Measurements from ENCODE around the gene NTHL1.

Gene NTHL1

DNA sequence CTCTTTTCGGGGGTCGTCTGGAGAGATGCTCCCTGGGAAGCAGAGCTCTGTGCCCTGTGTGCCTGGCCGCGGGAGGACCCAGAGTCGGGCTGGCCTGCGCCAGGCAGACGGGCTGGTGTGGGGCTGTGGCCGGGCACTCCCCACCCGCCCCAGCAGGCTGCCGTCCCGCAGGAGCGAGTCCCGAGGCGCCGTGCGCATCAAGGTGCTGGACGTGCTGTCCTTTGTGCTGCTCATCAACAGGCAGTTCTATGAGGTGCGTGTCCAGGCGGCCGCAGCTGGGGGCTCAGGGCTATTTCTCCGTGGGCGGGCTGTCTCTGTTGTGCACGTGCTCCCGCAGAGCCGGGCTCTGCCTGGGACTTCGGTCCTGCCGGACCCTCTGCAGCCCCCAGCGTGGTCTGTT, 15.2 kb upstream of the NTHL1 start:
- DNase-seq: no peak

DNA sequence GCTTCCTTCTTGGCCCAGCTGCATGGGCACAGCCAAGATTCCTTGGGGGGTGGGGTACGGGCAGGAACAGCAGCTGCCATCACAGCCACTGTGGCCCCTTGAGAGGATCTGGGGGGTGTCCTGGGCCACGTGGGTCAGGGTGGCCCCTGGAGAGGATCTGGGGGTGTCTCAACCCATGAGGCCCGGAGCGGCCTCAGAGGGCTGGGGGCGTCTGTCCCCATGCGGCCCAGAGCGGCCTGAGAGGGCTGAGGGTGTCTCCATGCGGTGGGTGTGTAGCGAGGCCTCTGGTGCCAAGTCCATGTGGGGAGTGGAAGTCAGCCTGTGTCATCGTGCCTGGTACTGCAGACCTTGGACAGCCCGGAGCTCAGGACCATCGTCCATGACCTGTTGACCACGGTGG, 13.9 kb upstream of the NTHL1 start:
- no peak for DNase-seq

DNA sequence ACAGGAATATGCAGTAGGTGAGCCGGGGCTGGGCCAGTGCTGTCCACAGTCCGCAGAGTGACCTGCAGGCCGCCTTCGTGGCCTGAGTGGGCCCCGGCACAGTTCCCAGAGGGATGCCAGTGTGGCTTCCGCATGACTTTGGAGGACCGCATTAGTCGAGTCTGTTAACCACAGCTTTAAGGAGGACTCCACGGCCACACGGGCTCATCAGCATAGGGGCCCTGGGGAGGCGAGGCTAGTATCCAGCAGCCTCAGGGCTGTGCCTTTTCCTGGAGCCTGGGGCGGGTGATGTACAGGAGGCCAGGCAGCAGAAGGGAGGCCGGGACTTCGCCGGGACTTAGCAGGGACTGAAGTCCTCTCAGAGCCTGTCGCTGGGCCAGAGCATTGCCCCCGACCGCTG, 13.4 kb upstream of the NTHL1 start:
- DNase-seq: no peak

DNA sequence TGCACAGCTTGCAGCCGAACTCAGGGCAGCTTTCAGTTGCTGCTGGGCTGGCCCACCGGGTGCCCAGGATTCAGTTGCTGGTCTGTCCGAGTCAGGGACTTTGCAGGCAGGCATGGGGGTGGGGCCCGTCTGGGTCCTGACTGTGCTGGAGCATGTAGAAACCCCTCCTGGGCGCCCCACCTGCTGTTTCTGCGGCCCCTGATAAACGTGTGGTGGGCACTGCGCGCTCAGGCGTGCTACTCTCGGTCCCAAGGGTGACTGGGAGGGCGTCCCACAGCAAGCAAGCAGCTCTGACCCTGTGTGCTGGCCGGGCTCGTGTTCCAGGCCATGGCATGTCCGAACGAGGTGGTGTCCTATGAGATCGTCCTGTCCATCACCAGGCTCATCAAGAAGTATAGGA, 12.7 kb upstream of the NTHL1 start:
- no peak for DNase-seq

DNA sequence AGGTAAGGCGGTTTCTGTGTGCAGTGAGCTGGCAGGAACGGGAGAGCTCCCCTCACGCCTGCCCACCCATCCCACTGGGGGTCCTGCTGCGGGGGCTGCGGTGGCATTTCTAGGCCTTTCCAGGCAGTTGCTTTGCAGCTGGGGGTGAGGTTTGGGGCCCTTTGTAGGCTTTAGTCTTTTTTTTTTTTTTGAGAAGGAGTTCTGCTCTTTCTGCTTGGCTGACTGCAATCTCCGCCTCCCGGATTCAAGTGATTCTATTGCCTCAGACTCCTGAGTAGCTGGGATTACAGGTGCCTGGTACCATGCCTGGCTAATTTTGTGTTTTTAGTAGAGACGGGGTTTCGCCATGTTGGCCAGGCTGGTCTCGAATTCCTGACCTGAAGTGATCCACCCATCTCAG, 11.2 kb upstream of the NTHL1 start:
- DNase-seq: no peak

DNA sequence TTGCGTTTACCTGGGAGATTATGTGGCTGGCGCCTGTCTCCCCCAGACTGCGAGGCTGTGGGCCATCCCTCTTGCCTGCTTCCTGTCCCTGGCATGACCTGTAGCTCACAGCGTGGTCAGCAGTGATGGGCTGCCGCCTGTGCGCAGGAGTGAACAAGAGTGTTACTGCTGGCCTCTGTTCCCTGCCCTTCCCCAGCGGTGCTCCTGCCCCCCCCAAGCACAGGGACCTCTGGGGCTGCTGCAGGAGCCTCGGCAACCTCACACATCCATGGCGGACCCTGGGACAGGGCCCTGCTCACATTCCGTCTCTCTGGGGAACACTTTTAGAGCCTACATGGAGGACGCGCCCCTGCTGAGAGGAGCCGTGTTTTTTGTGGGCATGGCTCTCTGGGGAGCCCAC, 10.8 kb upstream of the NTHL1 start:
- no peak for DNase-seq

DNA sequence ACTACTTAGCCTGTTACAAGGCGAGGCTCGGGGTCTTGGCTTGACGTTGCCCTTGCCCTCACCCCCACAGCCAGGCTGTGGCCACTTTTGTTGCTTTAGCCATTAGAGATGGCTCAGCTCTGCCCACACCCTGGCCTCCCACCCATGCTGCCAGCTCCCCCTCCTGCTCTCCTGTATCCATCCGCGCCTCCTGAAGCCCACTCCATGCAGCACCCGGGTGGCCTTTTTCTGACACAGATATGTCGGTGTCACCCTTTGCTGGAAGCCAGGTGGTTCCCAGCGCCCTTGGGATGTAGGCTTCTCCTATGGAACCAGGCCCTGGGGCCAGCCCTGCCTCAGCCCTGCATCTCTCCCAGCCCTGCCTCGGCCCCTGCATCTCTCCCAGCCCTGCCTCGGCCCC, 9.8 kb upstream of the NTHL1 start:
- DNase-seq: no peak

DNA sequence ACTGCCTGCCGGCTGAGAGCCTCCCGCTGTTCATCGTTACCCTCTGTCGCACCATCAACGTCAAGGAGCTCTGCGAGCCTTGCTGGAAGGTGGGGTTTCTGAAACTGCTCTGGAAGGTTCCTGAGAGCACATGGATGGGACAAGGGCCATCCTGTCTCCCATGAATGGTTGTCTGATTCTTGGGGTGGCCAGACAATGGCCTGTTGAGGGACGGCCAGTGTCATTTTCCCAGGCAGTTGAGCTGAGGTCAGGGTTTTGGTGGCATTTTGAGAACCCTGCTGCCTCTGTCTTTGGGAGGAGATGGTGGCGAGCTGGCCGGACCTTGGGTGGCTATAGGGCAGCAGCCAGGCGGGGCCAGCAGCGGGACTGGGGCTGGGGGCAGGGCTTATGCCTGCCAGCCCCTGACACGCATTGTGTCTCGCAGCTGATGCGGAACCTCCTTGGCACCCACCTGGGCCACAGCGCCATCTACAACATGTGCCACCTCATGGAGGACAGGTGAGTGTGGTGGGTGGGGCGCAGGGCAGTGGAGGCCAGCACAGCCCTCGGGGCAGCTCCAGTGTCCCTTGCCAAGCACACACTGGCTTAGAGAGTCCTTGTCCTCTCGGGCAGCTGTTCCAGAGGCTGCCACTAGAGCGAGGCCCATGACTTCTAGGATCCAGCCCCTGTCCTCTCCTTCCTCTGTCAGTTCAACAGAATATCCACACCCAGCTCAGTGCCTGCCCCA, 9.2 kb upstream of the NTHL1 start:
- DNase-seq: no peak

DNA sequence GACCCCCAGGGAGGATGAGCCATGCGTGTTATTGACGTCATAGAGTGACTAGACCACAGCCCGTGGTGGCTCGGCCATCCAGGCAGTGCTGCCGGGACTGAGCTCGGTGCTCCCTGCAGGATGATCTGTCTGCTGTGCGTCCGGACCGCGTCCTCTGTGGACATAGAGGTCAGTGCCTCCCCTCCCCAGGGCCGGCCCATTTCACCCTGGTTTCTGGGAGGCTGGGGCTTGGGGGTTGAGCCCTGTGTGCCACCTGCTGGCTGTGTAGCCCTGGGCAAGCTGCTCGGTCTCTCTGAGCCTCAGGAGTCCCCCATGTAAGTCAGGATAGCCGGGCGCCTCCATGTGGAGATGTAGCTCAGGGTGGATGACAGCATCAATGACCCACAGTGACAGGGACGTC, 8.4 kb upstream of the NTHL1 start:
- DNase-seq: no peak

DNA sequence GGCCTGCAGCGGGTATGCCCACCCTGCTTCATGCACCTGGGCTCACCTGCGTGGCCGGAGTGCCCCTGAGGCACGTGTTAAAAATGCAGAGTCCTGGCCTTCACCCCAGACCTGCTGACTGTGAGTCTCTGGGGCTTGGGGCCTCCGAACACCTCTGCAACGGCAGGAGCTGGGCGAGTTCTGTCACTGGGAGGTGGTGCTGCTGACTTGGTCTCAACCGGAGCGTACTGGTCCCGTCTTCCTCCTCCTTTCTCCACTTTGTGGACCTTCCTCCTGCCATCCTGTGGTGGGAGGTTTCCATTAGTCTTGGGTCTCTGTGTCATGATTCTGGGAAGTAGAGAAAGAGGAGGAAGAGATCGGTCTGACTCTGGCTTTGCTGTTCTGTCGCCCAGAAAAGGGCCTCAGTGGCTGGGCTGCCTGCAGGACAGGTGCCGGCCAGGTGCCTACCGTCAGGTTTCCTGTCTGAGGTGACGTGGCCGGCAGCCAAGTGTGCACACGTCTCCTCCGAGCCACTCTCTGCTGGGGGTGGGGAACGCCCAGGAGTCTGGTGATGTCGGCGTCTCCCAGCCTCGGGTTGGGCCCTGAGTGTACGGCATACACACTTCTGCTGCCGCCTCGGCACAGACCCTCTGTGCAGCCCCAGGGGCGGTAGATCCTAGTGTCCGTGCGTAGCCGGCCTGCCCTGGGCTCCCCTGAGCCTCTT, 7.1 kb upstream of the NTHL1 start:
- peak; percentile 52 for DNase-seq

DNA sequence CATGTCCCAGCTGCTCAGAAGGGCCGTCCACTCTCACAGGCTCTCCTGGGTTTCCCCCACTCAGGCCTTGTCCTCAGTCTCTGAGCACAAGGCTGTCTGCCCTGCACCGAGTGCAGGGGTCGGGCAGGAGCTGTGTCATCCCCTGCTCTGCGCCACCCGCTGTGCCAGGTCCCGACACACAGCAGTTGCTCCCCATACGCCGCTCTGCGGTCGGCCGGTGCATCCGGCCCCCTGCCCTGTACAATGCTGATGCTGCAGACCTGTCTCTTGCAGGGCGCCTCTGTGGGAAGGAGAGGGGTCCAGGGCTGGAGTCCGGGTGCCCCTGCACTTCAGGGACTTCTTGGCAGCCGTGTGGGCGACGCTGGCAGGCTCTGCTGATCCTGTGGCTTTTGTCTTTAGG, 6.3 kb upstream of the NTHL1 start:
- no peak for DNase-seq

DNA sequence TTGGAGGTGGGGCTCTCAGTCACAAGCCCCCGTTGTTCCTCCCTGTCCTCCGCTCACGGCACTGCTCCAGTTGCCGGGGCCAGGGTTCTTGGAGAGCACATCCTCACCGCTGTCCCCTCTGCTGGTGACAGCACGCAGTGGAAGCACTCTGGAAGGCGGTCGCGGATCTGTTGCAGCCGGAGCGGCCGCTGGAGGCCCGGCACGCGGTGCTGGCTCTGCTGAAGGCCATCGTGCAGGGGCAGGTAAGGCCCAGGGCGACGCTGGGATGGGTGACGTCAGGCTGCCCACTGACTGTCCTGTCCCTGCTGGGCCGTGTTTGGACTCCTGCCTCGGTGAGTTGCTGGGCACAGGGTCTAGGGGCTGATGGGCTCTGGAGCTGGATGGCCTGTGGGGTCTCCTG, 5.6 kb upstream of the NTHL1 start:
- DNase-seq: no peak

DNA sequence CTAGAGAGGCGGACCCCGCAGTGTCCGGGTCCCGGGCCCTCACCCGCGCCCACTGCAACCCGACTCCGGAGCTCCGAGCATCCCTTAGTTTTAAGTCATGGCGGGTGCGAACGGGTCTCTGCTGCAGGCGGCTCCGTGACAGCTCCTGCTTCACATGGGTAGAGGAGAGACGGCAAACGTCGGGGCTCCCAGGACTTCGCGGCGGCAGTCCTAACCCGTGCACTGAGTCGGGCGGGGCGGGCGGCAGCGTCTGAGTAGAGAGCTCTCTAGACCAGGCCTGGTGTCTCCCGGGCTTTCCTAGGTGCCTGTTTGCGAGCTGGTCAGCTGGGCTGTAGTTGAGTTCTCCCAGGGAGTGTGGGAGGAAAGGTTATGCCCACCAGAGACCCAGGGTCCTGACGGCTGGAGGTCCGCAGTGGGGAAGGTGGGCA, 496 bp upstream of the NTHL1 start:
- no peak for DNase-seq

DNA sequence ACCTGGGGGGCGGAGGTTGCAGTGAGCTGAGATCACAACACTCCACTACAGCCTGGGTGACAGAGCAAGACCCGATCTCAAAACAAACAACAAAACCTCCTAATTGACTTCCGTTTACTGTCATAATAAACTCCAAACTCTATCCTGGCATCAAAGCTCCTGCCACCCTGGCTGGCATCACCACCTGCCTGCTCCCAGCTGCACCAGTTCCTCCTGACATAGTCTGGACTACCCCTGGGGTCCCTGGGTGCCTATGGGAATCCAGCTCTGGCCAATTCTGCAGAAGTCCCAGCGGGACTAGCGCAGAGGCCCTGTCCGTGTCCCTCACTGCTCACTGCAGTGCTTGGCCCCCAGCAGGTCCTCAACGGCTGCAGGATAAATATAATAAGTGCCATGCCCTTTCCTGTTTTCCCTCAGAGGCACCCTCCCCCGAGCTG, 723 bp downstream of the NTHL1 start:
- DNase-seq: no peak

DNA sequence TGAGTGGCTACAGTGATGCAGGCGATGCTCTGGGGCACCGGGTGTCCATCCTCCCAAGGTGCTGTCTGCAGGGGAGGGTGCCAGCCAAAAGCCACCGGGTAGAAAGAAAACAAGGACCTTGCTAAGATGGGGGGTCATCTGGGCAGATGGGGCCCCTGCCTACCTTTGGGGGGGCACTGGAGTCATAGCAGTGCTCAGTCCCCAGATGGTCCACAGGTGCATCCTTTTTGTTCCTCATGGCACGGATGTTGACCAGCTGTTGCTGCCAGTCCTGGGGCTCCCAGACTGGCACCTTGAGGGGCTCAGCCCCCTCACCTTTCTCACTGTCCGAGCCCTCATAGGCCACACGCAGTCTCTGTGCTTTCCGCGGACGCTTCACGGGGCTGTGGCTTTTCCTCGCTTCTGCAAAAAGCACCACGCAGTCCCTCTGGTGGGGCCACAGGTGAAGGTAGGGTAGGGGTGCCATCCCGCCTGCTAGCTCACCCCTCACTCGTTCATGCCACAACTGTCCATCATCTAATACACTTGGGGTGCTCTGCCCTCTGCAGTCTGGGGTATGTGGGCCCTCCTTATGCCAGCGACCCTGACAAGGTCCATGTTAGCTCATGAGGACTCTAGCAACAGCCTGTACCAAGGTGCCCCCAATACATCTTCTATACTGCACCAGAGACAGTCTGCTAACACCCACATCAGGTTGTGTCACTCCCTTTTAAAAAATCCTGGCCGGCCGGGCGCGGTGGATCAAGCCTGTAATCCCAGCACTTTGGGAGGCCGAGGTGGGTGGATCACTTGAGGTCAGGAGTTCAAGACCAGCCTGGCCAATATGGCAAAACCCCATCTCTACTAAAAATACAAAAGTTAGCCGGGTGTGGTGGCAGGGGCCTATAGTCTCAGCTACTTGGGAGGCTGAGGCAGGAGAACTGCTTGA, 1.4 kb downstream of the NTHL1 start:
- DNase-seq: no peak

DNA sequence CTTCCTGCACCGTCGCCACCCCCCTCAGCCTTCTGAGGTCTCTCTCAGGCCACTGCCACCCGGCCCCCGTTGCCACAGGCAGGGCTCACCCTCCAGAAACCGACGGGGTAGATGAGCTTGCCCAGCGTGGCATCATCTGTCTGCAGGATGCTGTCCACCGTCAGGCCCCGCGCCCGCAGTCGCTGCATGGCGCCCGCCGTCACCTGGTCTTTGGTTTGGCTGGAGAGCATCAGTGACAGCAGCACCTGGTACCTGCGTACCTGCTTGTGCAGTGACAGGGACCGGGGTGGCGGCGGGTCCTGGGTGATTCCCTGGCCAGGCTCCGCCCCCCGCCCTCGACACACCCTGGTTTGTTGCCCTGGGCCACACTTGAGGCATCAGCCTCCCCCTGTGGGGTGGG, 3.1 kb downstream of the NTHL1 start:
- DNase-seq: no peak

DNA sequence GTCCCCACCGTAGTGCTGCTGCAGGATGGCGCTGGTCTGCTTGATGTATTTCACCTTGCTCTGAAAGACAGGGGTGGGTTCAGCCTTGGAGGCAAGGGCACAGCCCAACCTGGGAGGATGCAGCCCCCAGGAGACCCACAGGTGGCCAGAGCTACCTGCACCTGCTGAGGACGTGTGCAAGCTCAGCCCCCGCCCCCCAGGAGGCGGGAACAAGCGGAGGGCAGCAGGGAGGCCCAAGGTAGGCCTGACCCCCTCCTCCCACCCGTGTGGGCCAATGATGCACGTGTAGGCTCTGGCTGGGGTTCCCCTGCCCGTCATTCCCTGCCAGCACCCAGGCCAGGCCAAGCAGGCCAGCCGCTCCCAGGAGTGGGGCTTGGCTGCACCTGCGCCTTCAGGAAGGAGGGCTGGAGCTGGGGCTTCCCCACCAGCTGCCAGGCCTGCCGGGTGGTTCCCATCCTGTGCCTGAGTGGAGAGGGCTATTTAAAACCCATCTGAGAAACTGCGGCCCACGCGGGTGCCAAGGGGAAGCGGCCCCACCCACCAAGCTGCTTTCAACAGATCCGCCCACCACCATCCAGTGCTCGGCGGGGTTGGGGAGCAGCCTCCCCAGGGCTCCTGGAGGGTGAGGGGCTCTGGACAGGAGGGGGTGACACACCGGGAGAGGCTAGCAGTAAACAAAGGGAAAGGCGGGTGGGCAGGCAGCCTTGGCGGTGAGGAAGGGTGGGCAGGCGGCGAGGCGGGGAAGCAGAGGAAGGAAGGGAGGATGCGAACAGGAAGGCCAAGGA, 3.8 kb downstream of the NTHL1 start:
- peak; percentile 26 for DNase-seq

DNA sequence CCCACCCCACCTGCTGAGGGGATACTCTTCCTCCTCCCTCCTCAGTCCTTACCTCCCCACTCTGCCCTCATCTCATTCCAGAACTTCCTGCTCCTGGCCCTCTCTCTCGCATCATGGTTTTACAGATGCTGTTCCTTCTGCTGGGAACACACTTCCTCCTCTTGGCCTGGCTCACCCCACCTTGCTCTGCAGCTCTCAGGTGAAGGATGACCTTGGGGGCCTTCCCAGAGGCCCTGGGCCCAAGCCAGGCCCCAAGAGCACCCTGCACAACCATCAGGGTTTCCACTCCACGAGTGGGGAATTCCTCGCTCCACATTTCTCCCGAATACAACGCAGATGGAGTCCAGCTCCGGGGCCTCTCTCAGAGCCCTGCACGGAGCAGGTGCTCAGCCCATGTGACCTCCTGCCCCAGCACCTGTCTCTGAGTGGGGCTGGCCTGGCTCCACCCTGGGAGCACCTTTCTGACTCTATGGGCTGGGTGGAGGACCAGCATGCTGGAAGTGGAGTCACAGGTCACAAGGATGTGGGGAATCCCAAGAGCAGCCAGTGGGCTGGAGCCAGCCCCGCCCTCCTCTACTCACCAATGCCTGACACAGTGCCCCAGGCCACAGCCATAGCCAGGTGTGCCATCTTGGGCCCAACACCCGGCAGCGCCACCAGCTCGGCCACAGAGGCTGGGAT, 4.5 kb downstream of the NTHL1 start:
- no peak for DNase-seq

DNA sequence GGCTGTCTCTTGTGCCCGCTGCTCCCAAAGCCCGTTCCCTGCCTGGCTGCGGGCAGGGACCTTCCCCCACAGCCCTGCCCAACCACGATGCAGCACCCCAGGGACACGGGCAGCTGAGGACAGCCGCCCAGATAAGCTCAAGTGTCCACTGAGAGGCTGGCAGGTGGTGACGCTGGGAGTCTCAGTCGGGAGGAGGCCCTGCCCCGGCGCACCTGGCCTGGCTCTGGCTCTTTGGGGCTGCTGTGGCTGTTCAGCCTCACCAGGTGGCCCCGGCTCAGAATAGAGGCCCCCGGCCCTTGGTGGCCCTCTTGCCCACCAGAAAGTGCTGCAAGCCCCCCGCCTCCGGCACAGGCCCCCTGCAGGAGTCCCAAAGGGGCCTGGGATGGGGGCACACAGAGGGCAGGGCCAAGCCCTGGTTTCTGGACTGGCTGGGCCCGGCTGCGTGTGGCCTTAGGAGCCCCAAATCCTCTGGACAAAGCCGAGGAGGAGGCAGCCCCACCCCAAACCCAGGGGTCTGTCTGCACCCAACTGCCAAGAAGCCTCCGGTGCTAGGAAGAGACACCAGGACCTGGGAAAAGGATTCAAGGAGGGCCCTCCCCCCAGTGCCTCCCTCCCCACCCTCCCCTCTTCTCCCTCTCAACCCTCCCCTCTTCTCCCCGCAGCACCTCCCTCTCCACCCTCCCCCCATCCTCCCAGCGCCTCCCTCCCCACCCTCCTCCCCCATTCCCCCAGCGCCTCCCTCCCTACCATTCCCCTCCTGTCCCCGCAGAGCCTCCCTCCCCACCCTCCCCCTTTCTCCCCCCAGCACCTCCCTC, 5.3 kb downstream of the NTHL1 start:
- DNase-seq: peak; percentile 73

DNA sequence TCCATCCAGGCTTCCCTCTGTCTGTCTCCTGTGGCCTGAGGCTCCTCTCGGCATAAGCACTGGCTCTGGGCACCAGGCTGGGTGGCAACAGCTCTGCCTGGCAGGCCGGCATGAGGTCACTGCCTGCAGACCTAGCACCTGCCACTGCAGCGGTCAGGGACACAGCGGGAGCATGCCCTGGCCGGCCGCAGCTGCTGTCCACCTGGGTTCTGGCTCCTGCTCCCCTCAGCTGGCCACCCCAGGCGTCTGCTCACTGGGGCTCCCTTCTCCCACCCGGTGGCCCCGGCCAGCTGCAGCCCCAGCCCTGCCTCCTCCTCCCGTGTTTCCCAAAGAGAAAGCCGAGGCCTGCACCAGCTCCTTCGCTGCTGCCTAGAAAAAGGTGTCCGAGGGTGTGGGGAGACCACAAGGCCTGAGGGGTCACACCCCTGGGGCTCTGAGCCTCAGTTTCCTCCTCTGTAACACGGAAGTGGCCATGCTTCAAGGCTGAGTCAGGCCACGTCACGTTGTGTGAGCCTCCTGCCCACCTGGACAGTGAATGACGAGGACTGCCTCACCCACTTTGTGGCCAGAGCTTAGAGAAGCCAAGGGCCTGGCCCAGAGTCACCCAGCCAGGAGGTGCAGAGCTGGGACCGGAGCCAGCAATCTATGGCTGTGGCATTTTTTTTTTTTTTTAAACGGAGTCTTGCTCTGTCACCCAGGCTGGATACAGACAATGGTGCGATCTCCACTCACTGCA, 6.7 kb downstream of the NTHL1 start:
- DNase-seq: no peak

Measured in NCI-H1436 (cell line).